ENCODE results near the gene FNDC10.

DNA sequence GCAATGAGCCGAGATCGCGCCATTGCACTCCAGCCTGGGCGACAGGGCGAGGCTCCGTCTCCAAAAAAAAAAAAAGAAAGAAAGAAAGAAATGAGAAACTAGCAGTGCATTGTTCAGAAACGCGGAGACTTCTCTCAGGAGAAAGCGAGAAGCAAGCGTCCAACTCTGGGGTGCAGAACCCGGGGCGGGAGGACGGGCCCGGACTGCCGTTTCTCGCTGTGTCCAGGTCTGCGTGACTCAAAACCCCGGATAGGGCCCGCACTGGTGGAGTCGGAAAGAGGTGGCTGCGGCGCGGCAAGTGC lies 15.0 kb upstream of the FNDC10 start:
- TF ChIP-seq POLR2A (IDR thresholded peaks at IDR 0.05), result no peak
- TF ChIP-seq, protein P1, sequence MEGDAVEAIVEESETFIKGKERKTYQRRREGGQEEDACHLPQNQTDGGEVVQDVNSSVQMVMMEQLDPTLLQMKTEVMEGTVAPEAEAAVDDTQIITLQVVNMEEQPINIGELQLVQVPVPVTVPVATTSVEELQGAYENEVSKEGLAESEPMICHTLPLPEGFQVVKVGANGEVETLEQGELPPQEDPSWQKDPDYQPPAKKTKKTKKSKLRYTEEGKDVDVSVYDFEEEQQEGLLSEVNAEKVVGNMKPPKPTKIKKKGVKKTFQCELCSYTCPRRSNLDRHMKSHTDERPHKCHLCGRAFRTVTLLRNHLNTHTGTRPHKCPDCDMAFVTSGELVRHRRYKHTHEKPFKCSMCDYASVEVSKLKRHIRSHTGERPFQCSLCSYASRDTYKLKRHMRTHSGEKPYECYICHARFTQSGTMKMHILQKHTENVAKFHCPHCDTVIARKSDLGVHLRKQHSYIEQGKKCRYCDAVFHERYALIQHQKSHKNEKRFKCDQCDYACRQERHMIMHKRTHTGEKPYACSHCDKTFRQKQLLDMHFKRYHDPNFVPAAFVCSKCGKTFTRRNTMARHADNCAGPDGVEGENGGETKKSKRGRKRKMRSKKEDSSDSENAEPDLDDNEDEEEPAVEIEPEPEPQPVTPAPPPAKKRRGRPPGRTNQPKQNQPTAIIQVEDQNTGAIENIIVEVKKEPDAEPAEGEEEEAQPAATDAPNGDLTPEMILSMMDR (IDR thresholded peaks at IDR 0.05), result no peak

Data from upper lobe of left lung (tissue), 4 donors.